Uterus (tissue), 2 donors: ENCODE data around the gene SLC22A23.

Experiments
- POLR2A ChIP-seq, 2 donors: fragments of 450-650 bp; IDR thresholded peaks; one replicate each; pipeline ENCODE4 v1.6.1; 2016; ENCODE audit warnings: antibody characterized with exemption in 2 of 2, mild to moderate bottlenecking in 1 of 2, moderate library complexity in 1 of 2
- TF ChIP-seq, protein P1 (sequence below), 4 experiments: fragments of 200-600 bp in 2 of 4; fragments of 450-650 bp in 2 of 4; sonication (generic) in 2 of 4; IDR thresholded peaks; one replicate each; pipeline ENCODE4 v1.5.1; 2016 to 2019; ENCODE audit warnings: antibody characterized with exemption in 4 of 4, mild to moderate bottlenecking in 2 of 4, moderate library complexity in 1 of 4

GRCh38 chr6:3457710-3458602 lies 1.1 kb upstream of the SLC22A23 start:
- TF ChIP-seq, protein P1, sequence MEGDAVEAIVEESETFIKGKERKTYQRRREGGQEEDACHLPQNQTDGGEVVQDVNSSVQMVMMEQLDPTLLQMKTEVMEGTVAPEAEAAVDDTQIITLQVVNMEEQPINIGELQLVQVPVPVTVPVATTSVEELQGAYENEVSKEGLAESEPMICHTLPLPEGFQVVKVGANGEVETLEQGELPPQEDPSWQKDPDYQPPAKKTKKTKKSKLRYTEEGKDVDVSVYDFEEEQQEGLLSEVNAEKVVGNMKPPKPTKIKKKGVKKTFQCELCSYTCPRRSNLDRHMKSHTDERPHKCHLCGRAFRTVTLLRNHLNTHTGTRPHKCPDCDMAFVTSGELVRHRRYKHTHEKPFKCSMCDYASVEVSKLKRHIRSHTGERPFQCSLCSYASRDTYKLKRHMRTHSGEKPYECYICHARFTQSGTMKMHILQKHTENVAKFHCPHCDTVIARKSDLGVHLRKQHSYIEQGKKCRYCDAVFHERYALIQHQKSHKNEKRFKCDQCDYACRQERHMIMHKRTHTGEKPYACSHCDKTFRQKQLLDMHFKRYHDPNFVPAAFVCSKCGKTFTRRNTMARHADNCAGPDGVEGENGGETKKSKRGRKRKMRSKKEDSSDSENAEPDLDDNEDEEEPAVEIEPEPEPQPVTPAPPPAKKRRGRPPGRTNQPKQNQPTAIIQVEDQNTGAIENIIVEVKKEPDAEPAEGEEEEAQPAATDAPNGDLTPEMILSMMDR (IDR thresholded peaks at IDR 0.05): no peak
- no peak for TF ChIP-seq POLR2A (IDR thresholded peaks at IDR 0.05)
